A673 (cell line): Measurements from ENCODE around the gene MCF2L2. TPM values are rescaled to one million over a fixed set of nuclear protein-coding genes. Genes with fewer than 3 reads are reported as not detected.

Source experiments
- BruUV-seq: library from RNA; stranded (reverse); fragments of 400-500 nt; replicated peaks from 2 replicates; lab custom pipeline; 2021; lab: Mats Ljungman, UMichigan
- CTCF ChIA-PET: fragments of 300-600 bp; sonication (Branson Sonifier 250); formaldehyde crosslinking; loops from one replicate; lab custom pipeline; 2022; ENCODE audit warnings: antibody characterized with exemption; lab: Charles Lee
- POLR2A ChIA-PET: fragments of 300-600 bp; sonication (Branson Sonifier 250); formaldehyde crosslinking; loops from one replicate; lab custom pipeline; 2022; ENCODE audit warnings: antibody characterized with exemption; ENCODE audit not compliant: low non-redundant PET; lab: Charles Lee
- DNase-seq: peaks from one replicate; pipeline ENCODE4 v3.0.0-alpha.2; 2015; ENCODE audit warnings: low spot score
- H3K27ac ChIP-seq: fragments of 200-600 bp; sonication (generic); 2 replicates; pipeline ENCODE4 v1.5.1; 2016; ENCODE audit warnings: mixed run types, low read depth, mild to moderate bottlenecking, mixed read lengths, antibody characterized with exemption, low read length; ENCODE audit not compliant: poor library complexity, severe bottlenecking
- H3K27me3 ChIP-seq: fragments of 200-600 bp; sonication (generic); replicated peaks from 2 replicates; pipeline ENCODE4 v1.6.1; 2017; ENCODE audit warnings: mixed run types, low read depth, mild to moderate bottlenecking, mixed read lengths, antibody characterized with exemption, low read length; ENCODE audit not compliant: insufficient read depth, poor library complexity
- H3K36me3 ChIP-seq: fragments of 200-600 bp; sonication (generic); 2 replicates; pipeline ENCODE4 v1.6.1; 2016; ENCODE audit warnings: mixed run types, mild to moderate bottlenecking, mixed read lengths, antibody characterized with exemption, low read length; ENCODE audit not compliant: insufficient read depth, poor library complexity, severe bottlenecking
- H3K4me1 ChIP-seq: fragments of 200-600 bp; sonication (generic); 2 replicates; pipeline ENCODE4 v1.6.1; 2017; ENCODE audit warnings: mixed run types, mild to moderate bottlenecking, mixed read lengths, antibody characterized with exemption, low read length; ENCODE audit not compliant: insufficient read depth, poor library complexity, severe bottlenecking
- H3K4me3 ChIP-seq: fragments of 200-600 bp; sonication (generic); 2 replicates; pipeline ENCODE4 v1.5.1; 2016; ENCODE audit warnings: low read depth, mixed run types, mild to moderate bottlenecking, mixed read lengths, low read length; ENCODE audit not compliant: poor library complexity, severe bottlenecking
- H3K9me3 ChIP-seq: fragments of 200-600 bp; sonication (generic); 2 replicates; pipeline ENCODE4 v1.6.1; 2016; ENCODE audit warnings: mixed run types, low read depth, mild to moderate bottlenecking, mixed read lengths, antibody characterized with exemption, low read length; ENCODE audit not compliant: poor library complexity, severe bottlenecking
- EZH2 ChIP-seq: fragments of 200-600 bp; sonication (generic); IDR thresholded peaks from 2 replicates; pipeline ENCODE4 v1.6.1; 2017; ENCODE audit warnings: borderline replicate concordance, low read depth, mild to moderate bottlenecking, mixed read lengths, antibody characterized with exemption, low read length; ENCODE audit not compliant: poor library complexity, severe bottlenecking
- intact Hi-C: fragments of 100-400 bp; cut with micrococcal nuclease; formaldehyde crosslinking; loops from one replicate; pipeline ENCODE4 v1.10.0; 2022; ENCODE audit not compliant: unreplicated experiment
- total RNA-seq: library from RNA; stranded (reverse); gene quantifications from 2 replicates; pipeline ENCODE4 v1.2.3, GENCODE V29; 2021
- TF ChIP-seq, protein P1 (sequence below): fragments of 300-800, 200-600 bp; sonication (generic); conservative IDR thresholded peaks from 2 replicates; pipeline ENCODE4 v1.5.1; 2017; ENCODE audit warnings: low read depth, mild to moderate bottlenecking, antibody characterized with exemption, low read length, moderate library complexity, mixed read lengths

Gene MCF2L2
- total RNA-seq, 1 experiment from 2014 or later = not detected

DNA sequence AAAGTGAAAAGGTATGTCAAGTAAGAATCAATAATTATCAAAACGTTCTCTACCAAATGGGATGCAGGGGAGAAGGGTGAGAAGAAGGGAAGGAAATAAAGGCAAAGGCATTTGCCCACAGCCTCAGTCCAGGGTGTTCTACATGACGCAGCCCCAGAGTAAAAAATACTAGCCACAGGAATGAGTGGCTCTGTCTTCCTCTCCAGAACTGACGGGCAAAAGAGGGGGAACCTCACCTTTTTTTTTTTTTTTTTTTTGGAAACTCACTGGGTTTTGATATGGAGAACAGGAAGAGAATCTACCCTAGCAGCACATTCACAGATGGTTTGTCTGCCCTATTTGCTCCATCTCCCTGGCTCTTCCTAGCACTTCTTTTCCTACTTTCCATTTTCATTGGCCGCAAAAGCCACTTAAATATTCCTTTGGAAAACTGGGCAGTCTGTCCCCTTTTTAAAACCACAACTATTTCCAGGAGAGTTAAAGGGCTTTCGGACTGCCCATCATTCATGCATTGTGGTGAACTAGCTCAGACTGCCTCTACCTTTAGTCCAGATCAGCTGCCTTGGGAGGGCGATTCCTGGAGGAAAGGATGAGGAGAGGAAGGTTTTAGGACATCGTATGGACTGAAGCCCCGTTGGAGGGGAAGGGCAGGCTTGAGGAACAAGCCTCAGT lies 147.2 kb downstream of the MCF2L2 start:
- POLR2A ChIA-PET = interaction anchor here (1.1 kb wide), 1 partner anchor 54 kb away, joined by 13 read pairs; no protein-coding TSS in a partner anchor
- no peaks in the 10 kb centered on the region for H3K36me3 ChIP-seq
- H3K4me1 ChIP-seq = peaks cover 11% of the 10 kb centered on the region
- no peak overlapping the region for H3K4me3 ChIP-seq
- CTCF ChIA-PET = no interaction called here
- intact Hi-C loops = no loop called here
- H3K27ac ChIP-seq = no peak overlapping the region
- H3K9me3 ChIP-seq = no peaks in the 10 kb centered on the region
- no peaks in the 10 kb centered on the region for H3K27me3 ChIP-seq
- no peak for DNase-seq
- no TSS peak for BruUV-seq
- TF ChIP-seq, protein P1, sequence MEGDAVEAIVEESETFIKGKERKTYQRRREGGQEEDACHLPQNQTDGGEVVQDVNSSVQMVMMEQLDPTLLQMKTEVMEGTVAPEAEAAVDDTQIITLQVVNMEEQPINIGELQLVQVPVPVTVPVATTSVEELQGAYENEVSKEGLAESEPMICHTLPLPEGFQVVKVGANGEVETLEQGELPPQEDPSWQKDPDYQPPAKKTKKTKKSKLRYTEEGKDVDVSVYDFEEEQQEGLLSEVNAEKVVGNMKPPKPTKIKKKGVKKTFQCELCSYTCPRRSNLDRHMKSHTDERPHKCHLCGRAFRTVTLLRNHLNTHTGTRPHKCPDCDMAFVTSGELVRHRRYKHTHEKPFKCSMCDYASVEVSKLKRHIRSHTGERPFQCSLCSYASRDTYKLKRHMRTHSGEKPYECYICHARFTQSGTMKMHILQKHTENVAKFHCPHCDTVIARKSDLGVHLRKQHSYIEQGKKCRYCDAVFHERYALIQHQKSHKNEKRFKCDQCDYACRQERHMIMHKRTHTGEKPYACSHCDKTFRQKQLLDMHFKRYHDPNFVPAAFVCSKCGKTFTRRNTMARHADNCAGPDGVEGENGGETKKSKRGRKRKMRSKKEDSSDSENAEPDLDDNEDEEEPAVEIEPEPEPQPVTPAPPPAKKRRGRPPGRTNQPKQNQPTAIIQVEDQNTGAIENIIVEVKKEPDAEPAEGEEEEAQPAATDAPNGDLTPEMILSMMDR = no peak

GRCh38 chr3:183279371-183279770 lies 149.0 kb downstream of the MCF2L2 start:
- no peaks in the 10 kb centered on the region for H3K27me3 ChIP-seq
- no peaks in the 10 kb centered on the region for H3K36me3 ChIP-seq
- POLR2A ChIA-PET = no interaction called here
- CTCF ChIA-PET = no interaction called here
- no peaks in the 10 kb centered on the region for H3K9me3 ChIP-seq
- no peak for TF ChIP-seq EZH2
- TF ChIP-seq, protein P1 = no peak
- H3K4me1 ChIP-seq = peaks cover 12% of the 10 kb centered on the region
- H3K4me3 ChIP-seq = no peak overlapping the region
- DNase-seq = no peak
- BruUV-seq = no TSS peak
- intact Hi-C loops = no loop called here
- H3K27ac ChIP-seq = no peak overlapping the region

DNA sequence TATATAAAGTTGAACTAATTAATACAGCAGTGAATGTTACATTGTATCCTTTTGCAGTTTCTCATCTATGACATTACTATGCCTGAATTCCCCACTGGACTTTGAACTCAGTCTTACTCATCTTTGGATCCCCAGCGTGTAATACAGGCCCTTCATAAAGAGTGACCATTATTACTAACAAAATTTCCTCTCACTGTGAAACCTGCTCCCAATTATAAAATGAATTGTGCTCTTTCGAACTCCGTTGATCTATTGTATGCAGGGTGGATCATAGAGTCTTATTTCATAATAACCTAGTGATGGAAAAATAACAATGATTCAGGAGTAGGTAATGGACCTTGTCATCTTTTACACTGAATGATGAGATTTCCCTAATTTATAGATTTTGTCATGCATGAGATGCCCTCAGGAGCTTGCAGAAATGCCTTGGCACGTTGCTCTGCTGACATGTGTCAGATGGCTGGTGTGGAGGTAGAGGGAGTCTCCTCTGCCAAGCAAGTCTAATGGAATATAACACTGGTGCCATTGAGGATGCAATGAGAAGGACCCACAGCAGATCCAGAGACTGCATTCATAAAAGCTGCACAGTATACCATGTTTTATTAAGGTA lies 149.8 kb downstream of the MCF2L2 start:
- TF ChIP-seq EZH2 = no peak
- TF ChIP-seq, protein P1 = no peak
- intact Hi-C loops = no loop called here

More for the DNA sequence above, 149.8 kb downstream of the MCF2L2 start:
- ChIA-PET POLR2A (no interaction called here), CTCF (no interaction called here)
- Histone ChIP-seq H3K4me1 (peaks cover 12% of the 10 kb centered on the region), H3K9me3 (no peaks in the 10 kb centered on the region), H3K36me3 (no peaks in the 10 kb centered on the region), H3K27me3 (no peaks in the 10 kb centered on the region), H3K27ac (no peak overlapping the region), H3K4me3 (no peak overlapping the region)
- DNase-seq = no peak
- no TSS peak for BruUV-seq
